Left cardiac atrium (tissue), 4 donors: Measurements from ENCODE around the gene STMND1. TPM values are rescaled to one million over a fixed set of nuclear protein-coding genes. Genes with fewer than 3 reads are reported as not detected.

Experiments used
- ATAC-seq, 2 donors: fragments of 200-7000 bp; cut with Tn5 transposase; one replicate each; pipeline ENCODE4 v1.9.1; 2020; ENCODE audit warnings: mild to moderate bottlenecking in 2 of 2, moderate library complexity in 2 of 2
- DNase-seq: peaks from one replicate; pipeline ENCODE4 v3.0.0-alpha.2; 2020
- intact Hi-C, 2 donors: fragments of 100-400 bp; cut with DNase I; formaldehyde crosslinking; loops; one replicate each; pipeline versions ENCODE4 v1.14.1 to v1.15.1; 2022 to 2023
- total RNA-seq, 2 donors: library from RNA; stranded (reverse); fragmentation: NEBNext Ultra II Directional; extraction: Animal tissue kit (Norgen Biotek cat#: 25700); gene quantifications; one replicate each; pipeline ENCODE4 v1.2.1, GENCODE V29; 2021
- donor health status: DM: no; HTN: yes; CAD: no.
- donor health status: DM: no; HTN: yes; CAD: no; lungs with severe emphysema.
- donor health status: DM: yes; HTN: yes; CAD: no.
- donor health status: Dilated cardiomyopathy.

Gene STMND1
- total RNA-seq, 2 donors from 2014 or later, result not detected

DNA sequence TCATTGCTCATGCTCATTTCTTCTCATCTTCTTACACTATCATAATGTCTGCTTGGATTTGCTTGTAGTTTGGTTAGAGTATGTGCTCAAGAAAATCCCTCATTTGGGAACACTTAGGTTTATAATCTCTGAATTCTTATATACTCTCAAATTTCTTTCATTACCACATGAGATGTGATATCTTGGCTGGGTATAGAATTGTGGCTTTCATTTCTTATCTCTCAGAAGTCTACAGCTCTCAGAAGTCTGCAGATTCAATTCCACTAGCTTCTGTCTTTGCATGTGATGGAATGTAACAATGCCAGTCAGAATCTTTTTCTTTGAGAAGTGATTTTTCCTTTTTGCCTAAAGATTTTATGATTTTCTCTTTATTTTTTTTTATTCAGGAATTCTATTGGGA is 50.9 kb downstream of the STMND1 start:
- ATAC-seq (no peak), DNase-seq (no peak)
- intact Hi-C loops, result loop anchor here in 1 of 2 donors (10.0 kb wide), 1 partner anchor 652 kb away; no protein-coding TSS in a partner anchor

DNA sequence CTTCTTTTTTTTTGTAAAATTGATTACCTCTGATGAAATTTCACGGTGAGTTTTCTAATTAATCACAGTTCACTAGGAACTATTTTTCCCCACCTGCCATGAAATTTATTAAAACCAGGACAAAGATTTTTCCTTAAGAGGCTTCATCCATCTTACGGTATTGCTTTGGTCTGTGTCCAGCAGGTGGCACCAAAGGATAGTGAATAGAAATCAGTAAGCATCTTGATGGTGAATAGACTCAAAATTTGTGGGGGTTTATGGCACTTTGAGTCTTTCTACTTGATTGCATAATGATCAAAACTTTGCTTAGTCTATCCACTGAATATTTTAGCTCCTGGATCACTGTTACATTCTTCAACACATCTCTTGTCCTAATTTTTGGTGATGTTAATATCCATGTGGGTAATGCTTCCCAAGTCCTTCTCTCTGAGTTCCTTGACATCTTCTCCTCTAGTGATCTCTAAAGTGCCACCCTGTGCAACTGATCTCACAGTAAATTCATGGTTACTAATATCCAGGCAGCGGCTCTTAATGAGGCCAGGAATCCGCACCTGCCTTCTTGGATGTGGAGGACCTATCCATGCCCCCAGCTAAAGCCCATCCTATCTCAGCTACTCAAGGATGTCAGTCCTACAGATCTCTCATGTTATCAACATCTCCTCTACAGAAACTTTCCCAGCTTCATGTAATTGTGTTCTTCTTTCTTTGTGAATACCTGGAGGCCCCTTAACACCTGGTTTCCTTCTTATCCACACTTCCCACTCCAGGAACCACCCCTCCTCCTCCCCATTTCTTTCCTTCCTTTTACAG is 54.5 kb downstream of the STMND1 start:
- ATAC-seq (peak in 1 of 2 donors; percentile 48), DNase-seq (peak; percentile 54)
- intact Hi-C loops, result loop anchor here (1.0 to 10.0 kb wide), 5 partner anchors 426 to 966 kb away; partner anchors contain the start of gene NHLRC1 (in 1 of the 2)

DNA sequence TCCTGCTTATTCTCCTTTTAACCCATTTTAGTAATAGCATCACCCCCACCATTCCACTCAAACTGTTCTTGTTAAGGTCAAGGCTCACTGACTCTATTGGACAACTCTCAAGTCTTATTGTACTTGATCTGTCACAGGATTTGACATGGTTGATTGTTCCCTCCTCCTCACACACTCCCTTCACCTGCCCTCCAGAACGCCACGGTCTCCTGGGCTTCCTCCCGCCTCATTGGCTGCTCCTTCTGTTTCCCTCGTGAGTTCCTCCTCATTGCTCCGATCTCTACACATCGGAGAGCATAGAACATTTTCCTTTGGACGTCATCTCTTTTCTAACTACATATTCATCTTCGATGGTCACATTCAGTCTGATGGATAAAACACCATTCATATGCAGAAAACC is 55.1 kb downstream of the STMND1 start:
- ATAC-seq, result no peak
- intact Hi-C loops, result loop anchor here (1.0 to 10.0 kb wide), 5 partner anchors 425 to 965 kb away; partner anchors contain the start of gene NHLRC1 (in 1 of the 2)
- DNase-seq, result no peak

DNA sequence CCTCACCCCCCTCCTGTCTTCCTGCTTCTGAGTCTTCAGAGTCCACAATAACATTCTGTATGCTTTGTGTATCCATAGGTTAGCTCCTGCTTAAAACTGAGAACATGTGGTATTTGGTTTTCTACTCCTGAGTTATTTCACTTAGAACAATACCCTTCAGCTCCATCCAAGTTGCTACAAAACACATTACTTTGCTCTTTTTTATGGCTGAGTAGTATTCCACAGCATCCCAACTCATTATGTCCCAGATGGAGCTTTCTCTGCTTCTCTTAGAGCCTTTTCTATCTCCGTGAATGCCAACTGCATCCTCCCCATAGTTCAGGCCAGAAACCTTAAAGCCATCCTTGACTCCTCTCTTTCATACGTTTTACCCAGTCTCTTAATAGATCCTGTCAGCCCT is 55.8 kb downstream of the STMND1 start:
- DNase-seq (no peak), ATAC-seq (no peak)
- intact Hi-C loops, result loop anchor here (2.0 to 10.0 kb wide), 4 partner anchors 425 to 965 kb away; partner anchors contain the start of gene NHLRC1 (in 1 of the 2)

DNA sequence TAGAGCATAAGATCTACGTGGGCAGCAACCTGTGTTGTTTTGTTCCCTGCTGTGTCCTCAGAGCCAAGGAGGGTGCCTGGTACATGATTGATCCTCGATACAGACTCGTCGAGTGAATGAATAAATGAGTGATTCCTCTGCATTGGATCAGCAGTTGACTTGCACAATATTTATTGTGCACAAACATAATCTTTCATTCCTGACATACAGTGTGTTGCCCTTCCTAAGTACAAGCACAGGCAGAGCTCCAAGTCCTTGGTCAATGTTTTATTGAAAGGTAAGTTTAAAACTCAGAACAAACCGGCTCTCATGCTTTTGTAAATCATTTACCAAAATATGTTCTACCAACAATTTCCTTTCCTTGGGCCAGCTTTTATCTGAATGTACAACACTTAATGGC is 57.4 kb downstream of the STMND1 start:
- DNase-seq, result no peak
- no peak for ATAC-seq
- intact Hi-C loops, result loop anchor here (5.0 to 10.0 kb wide), 3 partner anchors 423 to 963 kb away; partner anchors contain the start of gene NHLRC1 (in 1 of the 2)

DNA sequence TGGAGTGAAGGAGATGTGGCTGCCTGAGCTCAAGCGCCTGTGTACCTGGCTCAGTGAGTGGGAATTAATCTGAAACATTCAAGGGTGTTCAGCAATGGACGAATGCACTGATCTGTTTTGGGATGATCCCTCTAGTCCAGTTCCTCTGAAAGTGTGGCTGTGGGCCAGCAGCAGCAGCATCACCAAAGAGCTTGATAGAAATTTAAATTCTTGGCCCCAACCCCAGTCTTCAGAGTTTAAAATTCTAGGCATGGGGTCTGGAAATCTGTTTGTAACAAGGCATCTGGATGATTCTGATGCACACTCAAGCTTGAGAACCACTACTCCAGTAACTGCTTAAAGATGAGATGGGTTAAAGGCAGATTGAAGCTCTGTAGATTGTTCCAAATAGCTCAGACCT is 59.2 kb downstream of the STMND1 start:
- DNase-seq (no peak), ATAC-seq (no peak)
- intact Hi-C loops, result no loop called here

DNA sequence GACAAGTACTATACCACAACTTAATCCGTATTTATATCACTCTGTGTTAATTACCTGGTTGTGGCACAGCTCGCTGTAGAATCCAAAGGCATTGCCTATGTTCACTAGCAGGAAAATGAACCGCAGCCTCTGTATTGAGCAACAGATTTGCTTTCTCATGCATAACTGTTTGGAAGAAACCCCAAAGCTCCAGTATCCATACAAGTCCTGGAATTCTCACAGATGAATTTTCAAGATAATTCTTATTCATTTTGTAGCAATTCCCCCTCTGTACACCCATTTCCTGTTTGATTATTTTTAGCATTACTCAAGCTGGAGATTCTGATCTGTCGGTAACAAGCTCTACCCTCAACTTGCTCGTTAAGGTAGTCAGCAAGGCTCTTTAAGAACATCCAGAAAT is 63.5 kb downstream of the STMND1 start:
- intact Hi-C loops, result loop anchor here in 1 of 2 donors (5.0 kb wide), 1 partner anchor 117 kb away; the partner anchor contains the start of gene RBM24

DNA sequence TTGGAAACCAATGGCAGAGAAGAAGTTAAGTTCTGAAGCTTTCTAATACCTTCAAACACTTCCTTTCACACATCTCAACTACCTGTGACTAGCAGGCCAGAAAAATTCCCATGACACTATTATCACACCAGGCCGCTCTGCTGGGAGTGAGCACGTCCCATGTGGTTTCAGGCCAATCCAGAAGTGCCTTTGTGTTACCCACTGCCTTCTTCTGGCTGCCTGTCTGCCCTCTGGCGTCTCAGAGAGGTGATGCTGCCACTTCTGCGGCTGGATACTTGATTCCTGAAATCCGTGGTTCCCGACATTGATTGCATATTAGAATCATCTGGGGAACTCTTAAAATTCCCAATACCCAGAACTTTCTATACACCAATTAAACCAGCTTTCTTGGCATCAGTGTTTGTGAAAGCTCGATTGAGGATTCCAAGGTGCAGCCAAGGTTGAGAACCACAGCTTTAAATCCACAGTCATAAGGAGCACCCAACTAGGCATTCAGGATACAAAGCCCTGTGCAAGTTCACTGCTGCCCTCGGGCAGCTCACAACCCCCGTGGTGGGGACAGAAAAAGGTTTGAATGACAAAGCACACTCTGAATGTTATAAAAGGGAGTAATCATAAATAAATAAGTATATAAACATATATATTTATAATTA is 65.6 kb downstream of the STMND1 start:
- ATAC-seq (peak; percentile 82 to 90), DNase-seq (peak; percentile 45)

More for the DNA sequence above, 63.5 kb downstream of the STMND1 start:
- no peak for ATAC-seq
- no peak for DNase-seq

DNA sequence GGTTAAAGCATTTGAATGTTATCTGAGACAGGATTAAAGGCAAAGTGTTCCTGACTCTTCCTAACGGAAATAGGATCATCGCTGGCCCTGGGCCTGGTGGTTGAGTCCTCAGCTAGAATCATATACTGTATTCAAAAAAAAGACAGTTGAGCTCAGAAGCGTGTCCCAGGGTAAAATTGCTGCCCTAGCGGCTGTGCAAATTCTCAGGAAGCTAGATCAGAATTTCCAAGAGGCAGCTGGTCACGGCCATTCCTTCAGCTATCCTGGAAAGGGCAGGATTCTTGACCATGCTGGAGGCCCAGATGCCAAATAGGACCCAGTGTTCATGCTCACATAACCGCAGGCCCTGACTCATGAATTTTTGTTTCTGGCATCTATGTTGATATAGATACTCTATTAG is 67.4 kb downstream of the STMND1 start:
- peak; percentile 36 to 79 for ATAC-seq
- no peak for DNase-seq
- intact Hi-C loops, result loop anchor here in 1 of 2 donors (5.0 kb wide), 1 partner anchor 113 kb away; the partner anchor contains the start of gene RBM24

More for the DNA sequence above, 65.6 kb downstream of the STMND1 start:
- intact Hi-C loops, result loop anchor here in 1 of 2 donors (5.0 kb wide), 1 partner anchor 115 kb away; the partner anchor contains the start of gene RBM24

DNA sequence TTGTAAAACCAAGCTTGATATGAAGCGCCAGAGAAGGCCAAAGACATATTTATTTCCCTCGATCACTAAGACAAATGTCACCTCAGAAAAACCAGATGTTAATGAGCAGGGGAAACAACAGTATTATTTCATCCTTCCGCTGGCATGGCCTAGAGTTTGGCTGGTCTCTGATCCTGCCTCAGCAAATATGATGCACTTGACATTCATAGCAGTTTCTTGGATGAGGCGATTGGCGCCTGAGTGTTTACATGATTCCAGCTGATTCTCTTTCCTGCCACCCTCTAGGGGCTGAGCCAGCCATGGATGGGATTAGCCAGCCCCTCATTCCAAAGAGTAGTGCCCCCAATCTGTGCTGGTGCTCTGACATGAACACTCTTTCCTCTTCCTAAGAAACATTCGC is 67.9 kb downstream of the STMND1 start:
- ATAC-seq, result peak in 1 of 2 donors; percentile 35
- DNase-seq, result no peak
- intact Hi-C loops, result loop anchor here in 1 of 2 donors (5.0 kb wide), 1 partner anchor 113 kb away; the partner anchor contains the start of gene RBM24

DNA sequence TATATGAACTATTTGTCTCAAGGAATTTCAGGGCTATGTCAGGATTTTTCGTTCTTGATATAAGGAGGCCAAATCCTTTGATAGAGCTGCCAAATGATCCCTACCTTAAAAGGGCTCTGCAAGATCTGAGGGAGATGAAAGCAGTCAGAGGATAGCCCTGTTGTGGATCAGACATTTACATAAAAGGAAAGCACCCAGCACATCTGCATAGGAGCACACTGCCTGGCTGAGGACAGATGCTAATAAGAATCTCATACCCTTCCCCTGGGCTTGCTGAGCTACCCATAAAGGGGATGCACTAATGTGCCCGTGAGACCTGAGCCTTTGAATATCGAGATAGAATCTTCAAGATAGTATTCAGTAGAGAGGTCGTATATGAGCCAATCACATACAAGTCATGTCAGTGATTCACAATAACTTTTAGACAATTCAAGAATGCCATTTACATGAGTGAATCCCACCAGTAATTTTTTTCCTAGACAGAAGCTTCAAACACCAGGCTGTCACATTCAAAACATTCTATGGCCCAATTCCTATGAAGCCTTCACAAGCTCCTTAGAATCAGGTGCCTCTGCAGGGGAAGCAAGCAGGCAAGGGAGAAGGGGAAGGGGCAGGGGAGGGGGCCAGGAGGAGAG is 71.1 kb downstream of the STMND1 start:
- DNase-seq (no peak), ATAC-seq (no peak)
- intact Hi-C loops, result no loop called here

DNA sequence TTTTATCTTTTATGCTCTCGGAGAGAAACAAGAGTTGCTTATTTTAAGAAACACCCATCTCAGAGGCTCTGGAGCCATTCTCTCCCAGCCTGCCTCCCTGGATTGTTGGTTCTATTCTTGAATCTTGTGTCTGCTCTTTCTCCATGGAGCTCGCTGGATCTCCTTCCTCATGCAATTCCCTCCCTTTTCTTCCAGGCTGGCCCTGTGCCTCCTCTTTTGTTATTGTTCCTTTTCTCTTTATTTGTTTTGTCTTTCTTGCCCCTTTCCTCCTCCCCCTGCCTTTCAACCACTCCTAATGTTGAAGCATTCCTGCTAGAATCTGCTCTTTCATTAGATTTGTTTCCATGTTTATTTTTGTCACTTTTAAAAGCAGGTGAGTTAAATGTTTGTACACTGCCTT is 76.5 kb downstream of the STMND1 start:
- DNase-seq, result no peak
- ATAC-seq, result no peak
- intact Hi-C loops, result no loop called here

DNA sequence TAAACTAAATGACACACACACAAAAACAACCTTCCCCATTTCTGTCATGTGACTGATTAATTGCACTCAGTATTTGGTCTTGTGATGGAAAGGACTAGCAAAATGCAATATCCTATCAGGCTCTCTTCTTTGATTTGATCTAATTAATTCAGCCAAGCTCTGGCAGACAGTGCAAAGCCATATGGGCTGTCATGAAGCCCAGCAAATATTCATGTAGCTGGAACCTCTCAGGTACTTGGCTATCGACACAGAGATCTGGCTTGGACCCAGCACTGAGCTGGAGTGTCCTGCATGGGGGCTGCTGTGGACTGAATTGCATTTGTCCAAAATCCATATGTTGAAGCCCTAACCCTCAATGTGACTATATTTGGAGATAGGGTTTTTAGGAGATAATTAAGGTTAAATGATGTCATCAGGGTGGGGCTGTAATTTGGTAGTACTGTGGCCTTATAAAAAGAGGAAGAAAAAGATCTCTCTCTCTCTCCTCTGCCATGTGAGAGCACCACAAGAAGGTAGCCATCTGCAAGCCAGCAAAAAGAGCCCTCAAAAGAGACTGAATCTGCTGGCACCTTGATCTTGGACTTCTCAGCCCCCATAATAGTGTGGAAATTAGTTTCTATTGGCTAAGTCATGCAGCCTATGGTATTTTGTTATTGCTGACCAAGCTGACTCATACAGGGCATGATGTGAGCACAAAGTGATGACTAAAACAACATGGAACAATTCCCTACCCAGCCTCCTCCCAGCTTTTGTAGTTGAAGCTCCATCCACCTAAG is 77.1 kb downstream of the STMND1 start:
- peak in 1 of 2 donors; percentile 30 for ATAC-seq
- no peak for DNase-seq
- intact Hi-C loops, result no loop called here

DNA sequence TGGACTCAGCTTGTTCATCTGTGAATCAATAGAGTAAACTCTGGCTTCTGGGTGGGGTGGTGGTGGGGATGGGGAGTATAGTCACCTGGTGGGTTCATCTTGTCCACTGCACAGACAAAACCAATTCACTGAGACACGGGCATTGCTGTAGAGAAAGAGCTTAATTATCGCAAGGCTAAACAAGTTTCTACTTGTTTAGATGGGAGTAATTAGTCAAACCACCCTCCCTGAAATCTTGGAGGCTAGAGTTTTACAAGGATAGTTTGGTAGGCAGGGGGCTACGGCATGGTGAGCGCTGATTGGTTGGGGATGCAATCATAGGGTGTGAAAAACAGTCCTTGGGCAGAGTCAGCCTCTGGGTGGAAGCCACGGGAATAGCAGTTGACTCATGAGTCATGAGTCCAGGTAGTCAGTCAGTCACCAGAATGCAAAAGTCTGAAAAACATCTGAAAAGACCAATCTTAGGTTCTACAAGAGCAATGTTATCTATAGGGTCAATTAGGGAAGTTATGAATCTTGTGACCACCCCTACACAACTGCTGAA is 77.8 kb downstream of the STMND1 start:
- intact Hi-C loops, result no loop called here
- ATAC-seq (no peak), DNase-seq (no peak)
